Endometrium (tissue), 2 donors: Measurements from ENCODE around the gene MAP7.
"Not testable (repeated sequence)": the region's sequence is repeated elsewhere in the genome, so short reads cannot be mapped to it uniquely, and the experiment has no call there.

Experiments used
- FAIRE-seq: peaks from 2 replicates; lab custom pipeline; 2012; peaks lifted over from hg19 to GRCh38; lab: Jason Lieb, UNC
- donor health status: control.
- donor health status: control.

The MAP7 gene

DNA sequence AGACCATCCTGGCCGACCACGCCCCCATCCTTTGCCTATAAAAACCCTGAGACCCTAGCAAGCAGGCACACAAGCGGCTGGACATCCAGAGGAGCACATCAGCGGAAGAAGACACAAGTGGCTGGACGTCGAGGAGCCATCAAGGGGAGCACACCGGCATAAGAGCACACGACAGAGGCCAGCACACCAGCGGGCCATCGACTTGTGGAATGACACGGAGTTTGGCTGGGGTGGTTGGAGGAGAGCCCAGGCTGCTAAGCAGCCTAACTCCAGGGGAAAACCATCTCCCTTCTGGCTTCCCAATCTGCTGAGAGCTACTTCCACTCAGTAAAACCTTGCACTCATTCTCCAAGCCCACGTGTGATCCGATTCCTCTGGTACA is 215.8 kb downstream of the MAP7 start:
- FAIRE-seq = no peak

DNA sequence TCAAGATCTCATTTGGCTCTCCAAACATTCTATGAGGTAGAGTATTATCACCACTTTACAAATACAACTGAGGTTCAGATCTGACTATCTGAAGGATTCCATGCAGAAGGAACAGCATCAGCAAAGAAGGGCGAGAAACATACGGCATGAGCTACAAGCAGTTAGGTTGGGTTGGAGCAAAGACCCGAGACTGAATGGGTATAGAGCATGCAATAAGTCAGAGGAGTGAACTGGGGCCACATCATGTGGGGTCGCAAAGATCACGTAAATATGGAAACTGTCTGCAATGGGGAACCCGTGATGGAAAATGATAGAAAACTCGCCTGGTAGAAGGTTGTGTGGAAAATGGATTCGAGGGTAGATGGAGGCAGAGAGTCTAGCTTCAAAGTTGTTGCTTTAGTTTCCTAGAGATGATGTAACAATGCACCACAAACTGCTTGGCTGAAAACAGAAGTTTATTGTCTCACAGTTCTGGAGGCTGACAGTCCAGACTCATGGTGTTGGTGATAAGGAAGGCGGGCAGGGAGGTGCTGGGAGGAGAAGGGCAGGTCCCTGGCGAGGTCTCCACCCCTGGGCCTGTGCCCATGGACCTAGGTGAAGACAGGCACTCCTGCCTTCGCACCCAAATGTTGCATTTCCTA is 216.3 kb downstream of the MAP7 start:
- FAIRE-seq = no peak

GRCh38 chr6:136331461-136331860 is 218.8 kb downstream of the MAP7 start:
- FAIRE-seq = no peak

GRCh38 chr6:136330634-136331033 is 219.6 kb downstream of the MAP7 start:
- no peak for FAIRE-seq

GRCh38 chr6:136326038-136326553 is 224.1 kb downstream of the MAP7 start:
- FAIRE-seq = no peak

- no peak for FAIRE-seq
Observed at GRCh38 chr6:136324686-136325380, 225.4 kb downstream of the MAP7 start.

DNA sequence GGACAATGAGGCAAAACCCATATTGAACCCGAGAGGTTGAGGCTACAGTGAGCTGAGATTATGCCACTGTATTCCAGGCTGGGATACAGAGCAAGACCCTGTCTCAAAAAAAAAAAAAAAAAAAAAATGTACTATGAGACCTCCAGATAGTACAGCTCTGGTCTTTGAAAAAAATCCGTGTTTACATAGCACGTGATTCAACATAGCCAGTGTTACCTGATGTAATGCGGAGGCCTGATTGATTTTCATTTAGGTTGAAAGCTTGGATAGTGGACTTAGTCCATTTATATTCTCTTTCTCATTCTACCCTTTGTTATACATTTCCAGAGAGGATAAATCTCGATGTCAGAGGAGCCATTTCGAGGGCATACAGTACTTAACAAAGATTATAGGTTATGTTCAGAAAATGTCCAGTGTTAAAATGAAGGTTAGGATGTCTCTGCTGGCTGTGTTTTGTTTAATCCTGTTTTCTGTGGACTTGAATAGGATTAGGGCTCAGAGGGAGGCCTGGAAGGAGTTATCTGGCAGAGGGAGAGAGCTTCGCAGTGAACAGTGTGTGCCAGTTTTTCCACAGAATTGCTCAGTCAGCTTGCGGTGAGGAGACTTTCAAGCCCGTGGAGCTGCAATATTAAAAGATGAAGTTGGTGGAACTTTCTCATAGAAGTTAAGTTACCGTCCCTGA is 226.7 kb downstream of the MAP7 start:
- FAIRE-seq = no peak

DNA sequence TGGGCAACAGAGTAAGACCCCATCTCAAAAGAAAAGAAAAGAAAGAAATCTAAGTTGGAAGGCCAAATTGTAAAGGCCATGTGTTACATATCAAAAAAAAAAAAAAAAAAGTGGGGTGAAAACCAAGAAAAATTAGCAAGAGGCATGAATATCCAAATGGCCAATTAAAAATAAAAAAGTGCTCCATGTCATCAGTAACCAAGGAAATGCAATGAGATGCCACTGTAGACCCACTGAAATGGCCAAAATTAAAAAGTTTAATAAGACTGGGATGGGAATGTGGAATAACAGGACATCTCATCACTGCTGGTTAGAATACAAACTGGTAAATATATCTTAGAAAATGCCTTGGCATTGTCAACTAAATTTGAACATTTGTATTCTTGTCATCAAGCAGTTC is 230.5 kb downstream of the MAP7 start:
- FAIRE-seq = no peak

GRCh38 chr6:136318676-136319075 is 231.5 kb downstream of the MAP7 start:
- FAIRE-seq = peak; percentile 68

GRCh38 chr6:136317971-136318370 is 232.3 kb downstream of the MAP7 start:
- no peak for FAIRE-seq

DNA sequence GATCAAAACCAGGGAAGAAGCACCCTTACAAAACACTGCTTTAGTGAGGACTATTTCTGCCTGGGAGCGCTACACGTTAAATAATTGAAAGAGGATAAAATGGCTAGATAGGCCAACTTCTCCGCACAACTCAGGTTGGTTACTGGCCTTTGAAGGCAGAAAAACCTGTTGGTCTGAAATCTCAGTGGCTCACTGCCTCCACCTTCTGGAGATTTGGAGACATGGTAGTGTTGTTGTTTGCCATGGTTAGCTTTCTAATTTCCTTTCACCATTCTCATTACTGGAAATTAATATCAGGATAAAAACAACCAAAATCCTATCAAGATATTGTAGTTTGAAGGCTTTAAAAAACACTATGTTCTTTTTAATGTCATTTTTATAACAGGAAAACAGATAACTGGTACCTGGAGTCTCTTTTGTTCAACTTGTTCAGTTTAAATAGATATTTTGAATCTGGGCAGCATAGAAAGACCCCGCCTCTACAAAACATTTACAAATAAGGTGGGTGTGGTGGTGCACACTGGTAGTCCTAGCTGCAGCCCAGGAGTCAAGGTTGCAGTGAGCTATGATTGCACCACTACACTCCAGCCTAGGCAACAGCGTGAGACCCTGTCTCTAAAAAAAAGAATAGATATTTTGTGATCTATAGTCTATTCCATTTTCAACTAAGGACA is 233.1 kb downstream of the MAP7 start:
- peak; percentile 85 for FAIRE-seq

GRCh38 chr6:136315594-136315993 is 234.6 kb downstream of the MAP7 start:
- no peak for FAIRE-seq

DNA sequence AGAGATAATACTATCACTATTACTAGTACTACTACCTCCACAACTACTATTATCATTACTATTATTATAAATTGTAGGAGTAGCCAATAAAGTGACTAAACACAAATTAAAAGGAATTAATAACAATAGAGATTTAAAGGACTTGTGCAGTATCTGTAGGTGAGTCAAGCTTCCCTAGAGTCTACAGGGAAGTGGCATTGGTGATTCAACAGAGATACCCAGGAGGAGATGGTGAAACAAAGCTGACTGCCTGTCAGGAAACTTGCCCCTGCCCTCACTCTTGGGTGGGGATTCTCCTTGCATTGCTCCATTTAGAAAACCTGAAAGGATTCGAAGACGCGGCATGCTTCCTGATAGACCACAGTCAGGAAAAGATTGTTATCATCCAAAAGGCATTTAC is 237.2 kb downstream of the MAP7 start:
- no peak for FAIRE-seq

DNA sequence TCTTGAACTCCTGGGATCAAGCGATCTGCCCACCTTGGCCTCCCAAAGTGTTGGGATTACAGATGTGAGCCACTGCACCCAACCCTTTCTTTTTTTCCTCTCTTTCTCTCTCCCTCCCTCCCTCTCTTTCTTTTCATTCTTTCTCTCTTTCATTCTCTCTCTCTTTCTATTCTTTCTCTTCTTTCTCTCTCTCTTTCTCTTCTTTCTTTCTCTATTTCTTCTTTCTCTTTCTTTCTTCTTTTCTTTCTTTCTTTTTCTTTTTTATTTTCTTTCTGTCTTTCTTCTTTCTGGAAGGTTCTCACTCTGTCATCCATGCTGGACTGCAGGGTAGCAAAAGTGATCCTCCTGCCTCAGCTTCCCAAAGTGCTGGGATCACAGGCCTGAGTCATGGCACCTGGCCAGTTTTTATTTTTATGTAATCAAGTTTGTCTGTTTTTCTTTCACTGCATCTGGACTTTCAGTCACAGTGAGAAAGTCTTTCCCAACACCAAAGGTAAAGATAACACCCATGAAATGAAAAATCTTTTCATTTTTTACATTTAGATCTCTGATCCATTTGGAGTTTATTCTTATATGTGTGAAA is 240.4 kb downstream of the MAP7 start:
- no peak for FAIRE-seq

- no peak for FAIRE-seq
Observed at GRCh38 chr6:136309171-136309570, 241.1 kb downstream of the MAP7 start.

DNA sequence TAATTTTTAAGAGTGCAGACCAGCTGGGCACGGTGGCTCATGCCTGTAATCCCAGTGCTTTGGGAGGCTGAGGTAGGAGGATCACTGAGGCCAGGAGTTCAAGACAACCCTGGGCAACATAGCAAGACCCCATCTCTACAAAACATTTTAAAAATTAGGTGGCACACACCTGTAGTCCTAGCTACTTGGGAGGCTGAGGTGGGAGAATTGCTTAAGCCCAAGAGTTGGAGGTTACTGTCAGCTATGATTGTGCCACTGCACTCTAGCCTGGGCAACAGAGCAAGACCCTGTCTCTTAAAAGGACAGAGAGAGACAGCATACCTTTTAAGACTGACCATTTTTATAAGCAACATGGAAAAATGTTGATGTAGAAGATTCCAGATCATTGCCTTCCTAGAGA is 241.8 kb downstream of the MAP7 start:
- not testable (repeated sequence) for FAIRE-seq

DNA sequence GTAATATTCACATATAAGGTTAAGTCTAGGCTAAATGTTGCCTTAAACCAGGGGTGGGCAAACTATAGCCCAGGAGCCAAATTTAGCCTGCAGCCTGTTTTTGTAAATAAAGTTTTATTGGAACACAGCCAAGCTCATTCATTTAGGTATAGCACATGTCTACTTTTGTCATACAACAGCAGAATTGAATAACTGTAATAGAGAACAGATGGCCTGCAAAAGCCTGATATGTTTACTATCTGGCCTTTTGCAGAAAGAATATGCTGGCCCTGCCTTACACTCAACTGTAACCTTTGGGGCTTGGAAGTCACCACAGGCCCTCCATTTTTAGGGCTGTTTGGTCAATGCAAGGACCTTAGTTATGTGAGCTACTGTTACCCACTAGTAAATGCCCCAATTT is 242.9 kb downstream of the MAP7 start:
- FAIRE-seq = no peak

GRCh38 chr6:136306466-136306865 is 243.8 kb downstream of the MAP7 start:
- FAIRE-seq = no peak

GRCh38 chr6:136304410-136304809 is 245.8 kb downstream of the MAP7 start:
- FAIRE-seq = no peak

- FAIRE-seq = no peak
Observed at GRCh38 chr6:136303516-136303915, 246.7 kb downstream of the MAP7 start.

DNA sequence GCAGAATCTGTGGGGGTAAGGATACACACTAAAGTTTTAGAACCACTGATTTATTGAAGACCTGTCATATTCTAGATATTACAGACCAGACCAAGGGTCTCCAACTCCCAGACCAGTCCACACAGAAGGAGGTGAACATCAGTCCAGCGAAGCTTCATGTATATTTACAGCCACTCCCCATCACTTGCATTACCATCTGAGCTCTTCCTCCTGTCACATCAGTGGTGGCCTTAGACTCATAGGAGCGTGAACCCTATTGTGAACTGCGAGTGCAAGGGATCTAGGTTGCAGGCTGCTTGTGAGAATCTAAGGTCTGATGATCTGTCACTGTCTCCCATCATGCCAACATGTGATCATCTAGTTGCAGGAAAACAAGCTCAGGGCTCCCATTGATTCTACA is 255.6 kb downstream of the MAP7 start:
- FAIRE-seq = no peak
